Measurements from ENCODE around the gene CELF5.

- TF ChIP-seq REST (IDR thresholded peaks at IDR 0.05; ENCODE audit: unreplicated experiment): no peak
- TF ChIP-seq CTCF (conservative IDR thresholded peaks at IDR 0.05; ENCODE audit: low read depth in 2 of 2): no peak
- TF ChIP-seq ZNF114 (CRISPR knock-in tag; IDR thresholded peaks at IDR 0.05): no peak
Measured at GRCh38 chr19:3189702-3190469, 34.6 kb upstream of the CELF5 start.

Data from GM23338 (cell line).